Measurements from ENCODE around the gene RELA.

The RELA gene

DNA sequence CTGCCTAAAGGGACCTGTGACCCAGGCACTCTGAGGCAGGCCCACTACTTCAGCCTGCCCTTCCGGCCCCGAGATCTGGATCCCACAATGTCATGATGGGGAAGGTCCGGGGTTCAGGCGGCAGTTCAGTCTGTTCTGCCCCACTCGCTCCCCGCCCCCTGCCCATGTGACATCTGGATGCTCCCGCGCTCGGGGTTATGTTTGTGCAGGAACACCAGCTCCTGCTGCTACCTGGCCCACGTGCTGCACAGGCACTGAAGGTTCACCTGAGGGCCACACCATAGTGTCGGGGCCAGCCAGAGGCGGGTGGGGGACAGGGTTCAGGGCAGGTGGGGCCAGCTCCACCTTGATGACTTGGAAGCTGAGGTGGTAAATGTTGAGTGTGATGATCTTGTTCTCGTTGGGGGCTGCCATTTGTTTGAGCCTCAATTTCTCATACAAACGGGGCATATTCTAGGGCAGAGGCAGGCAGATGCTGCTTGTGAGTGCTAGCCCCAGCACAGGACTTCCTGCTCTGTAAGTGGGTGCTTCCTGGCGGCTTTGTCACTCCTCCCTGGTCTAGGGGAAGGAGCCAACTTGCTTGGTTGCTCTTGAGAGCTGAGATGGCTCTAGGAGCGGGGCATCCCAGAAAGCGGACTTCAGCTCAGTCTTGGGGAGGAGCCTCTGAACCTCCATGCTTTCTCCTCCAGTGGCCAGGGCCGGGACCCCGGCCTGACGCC, 29.2 kb downstream of the RELA start:
- no peak for DNase-seq (ENCODE audit: low read depth)

DNA sequence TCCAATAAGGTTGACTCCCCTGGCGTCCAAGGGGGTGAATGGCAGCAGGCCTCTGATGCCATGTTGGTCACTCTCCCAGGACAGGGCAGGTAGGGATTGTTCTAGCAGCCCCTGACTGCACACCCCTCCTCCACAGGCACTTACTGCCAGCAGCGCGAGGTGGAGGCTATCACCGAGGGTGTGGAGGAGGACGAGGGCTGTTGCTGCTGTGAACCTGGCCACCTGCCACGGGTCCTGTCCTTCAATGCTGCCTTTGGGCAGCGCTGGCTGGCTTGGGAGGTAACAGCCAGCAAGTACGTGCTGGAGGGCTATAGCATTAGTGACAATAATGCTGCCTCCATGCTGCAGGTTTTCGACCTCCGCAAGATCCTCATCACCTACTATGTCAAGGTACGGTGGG, 32.5 kb downstream of the RELA start:
- DNase-seq (ENCODE audit: low read depth): no peak

DNA sequence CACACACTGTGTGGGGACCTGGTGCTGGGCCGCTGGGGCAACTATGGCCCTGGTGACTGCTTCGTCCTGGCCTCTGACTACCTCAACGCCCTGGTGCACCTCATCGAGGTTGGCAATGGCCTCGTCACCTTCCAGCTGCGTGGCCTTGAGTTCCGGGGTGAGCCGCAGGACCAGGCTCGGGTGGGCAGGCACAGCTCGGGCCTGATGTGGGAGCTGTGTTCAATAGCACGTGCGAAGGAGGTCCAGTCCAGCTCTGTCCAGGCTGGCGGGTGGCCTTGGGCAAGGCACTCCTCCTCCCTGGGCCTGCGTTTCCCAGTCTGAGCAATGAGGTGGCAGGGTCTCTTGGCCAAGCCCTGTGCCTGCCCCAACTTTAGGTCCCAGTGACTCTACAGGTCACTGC, 33.1 kb downstream of the RELA start:
- DNase-seq (ENCODE audit: low read depth): no peak

DNA sequence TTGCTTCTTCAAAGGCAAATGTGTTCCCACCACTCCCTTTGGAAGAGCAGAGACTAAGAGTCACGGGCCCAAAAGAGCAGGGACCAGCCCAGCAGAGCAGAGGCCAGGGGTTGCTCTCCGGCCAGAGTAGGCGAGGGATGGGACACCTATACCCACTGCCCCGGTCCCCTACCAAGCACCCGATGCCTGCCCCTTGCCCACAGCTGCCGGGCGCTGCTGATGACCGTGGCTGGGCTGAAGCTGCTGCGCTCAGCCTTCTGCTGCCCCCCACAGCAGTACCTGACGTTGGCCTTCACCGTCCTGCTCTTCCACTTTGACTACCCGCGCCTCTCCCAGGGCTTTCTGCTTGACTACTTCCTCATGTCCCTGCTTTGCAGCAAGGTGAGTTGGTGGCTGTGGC, 35.5 kb downstream of the RELA start:
- no peak for DNase-seq (ENCODE audit: low read depth)

DNA sequence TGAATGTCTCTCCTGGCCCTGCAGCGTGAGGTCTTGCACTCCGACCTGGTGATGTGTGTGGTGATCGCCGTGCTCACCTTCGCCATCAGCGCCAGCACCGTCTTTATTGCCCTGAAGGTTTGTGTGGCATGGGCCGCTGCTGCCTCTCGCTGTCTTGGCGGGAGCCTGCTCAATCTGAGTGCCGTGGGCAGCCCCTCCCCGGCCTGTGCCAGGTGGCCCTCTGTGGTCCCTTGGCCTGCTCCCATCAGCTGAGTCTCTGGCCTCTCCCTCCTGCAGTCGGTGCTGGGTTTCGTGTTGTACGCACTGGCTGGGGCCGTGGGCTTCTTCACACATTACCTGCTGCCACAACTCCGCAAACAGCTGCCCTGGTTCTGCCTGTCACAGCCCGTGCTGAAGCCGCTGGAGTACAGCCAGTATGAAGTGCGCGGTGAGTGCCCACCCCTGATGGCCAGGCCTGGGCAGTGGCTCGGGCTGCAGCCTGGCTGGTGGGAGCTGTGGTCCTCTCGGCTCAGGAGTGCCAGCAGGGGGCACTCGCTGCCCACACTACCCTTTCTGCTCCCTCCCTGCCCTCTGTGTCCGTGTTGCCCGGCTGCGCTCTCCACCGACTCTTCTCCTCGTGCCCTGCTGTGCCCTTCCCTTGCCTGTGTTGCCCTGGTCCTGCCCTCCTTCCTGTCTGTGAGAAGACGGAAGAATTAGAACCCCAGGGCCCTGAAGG, 36.9 kb downstream of the RELA start:
- no peak for DNase-seq (ENCODE audit: low read depth)

DNA sequence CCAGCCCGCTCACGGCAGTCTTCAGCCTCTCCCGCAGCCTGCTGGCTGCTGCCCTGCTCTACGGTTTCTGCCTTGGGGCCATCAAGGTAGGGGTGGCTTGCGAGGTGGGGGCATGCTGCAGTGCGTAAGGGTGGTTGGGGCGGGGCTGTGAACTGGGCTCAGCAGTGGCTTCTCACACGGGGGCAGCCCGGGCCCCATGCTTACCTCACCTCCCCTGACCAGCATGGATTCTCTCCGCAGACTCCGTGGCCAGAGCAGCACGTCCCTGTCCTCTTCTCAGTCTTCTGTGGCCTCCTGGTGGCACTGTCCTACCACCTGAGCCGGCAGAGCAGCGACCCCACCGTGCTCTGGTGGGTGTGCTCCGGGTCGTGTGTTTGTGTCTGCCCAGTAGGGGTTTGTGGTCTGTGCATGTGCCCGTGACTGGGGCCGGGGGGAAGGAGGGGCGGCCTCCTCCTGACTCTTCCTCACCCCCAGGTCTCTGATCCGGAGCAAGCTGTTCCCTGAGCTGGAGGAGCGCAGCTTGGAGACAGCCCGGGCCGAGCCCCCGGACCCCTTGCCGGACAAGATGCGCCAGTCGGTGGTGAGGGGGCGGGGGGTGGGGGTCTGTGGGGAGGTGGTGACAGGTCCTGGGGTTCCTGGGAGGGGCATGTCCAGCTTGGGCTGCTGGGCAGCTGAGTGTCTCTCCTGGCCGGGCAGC, 37.6 kb downstream of the RELA start:
- no peak for DNase-seq (ENCODE audit: low read depth)

DNA sequence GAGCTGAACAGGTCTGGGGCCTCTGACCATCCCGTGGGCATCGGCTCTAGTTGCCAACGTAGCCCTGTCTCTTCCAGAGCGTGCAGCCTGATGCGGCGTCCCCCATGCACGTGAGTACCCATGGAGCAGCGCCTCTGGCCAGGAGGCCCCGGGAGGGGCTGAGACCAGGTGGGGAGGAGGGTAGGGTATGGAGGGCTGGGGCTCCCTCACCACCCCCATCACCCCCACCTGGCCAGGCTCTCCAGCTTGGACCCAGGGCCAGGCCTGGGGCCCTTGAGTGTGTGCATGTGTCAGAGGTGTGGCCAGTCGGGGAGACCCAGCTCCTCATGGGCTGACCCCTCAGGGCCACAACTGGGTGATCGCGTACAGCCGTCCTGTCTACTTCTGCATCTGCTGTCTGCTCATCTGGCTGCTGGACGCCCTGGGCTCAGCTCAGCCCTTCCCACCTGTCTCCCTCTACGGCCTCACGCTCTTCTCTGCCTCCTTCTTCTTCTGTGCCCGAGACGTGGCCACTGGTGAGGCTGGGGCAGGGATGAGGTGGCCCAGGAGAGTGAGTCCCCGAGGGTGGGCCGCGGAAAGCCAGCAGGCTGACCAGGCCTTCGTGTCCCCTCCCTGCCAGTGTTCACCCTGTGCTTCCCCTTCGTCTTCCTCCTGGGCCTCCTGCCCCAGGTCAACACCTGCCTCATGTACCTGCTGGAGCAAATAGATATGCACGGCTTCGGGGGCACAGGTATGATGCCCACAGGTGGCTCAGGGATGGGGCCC, 38.7 kb downstream of the RELA start:
- no peak for DNase-seq (ENCODE audit: low read depth)

DNA sequence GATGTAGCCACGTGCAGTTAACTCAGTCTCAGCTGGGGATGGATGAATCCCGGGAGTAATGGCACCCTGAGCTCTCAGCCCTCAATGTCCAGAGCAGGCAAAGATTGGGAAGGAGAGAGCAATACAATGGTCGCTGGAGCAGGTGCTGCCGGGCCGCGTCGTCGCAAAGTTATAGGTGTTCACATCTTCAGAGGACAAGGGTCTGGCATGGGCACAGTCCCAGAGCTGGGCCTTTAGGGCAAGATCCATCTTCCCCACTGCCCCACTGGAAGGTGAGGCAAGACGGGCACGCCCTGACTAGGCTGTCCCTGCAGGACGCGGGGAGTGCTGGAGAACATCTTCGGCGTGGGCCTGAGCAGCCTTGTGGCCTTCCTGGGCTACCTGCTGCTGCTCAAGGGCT, 39.5 kb downstream of the RELA start:
- no peak for DNase-seq (ENCODE audit: low read depth)

DNA sequence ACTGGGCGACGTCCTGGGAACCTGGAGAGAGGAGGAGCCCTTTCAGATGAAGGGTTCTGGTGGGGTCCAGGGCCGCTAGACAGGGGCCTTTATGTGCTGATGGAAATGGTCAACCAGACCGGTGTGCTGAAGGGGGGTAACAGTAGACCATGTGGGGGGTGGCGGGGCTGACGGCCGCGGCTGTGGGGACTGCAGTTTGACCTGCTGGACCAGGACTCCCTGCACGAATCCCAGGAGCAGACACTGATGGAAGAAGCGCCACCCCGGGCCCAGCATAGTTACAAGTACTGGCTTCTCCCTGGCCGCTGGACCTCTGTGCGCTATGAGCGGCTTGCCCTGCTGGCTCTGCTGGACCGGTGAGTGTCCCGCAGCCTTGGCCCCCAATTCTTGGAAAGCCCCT, 40.7 kb downstream of the RELA start:
- DNase-seq (ENCODE audit: low read depth): no peak

DNA sequence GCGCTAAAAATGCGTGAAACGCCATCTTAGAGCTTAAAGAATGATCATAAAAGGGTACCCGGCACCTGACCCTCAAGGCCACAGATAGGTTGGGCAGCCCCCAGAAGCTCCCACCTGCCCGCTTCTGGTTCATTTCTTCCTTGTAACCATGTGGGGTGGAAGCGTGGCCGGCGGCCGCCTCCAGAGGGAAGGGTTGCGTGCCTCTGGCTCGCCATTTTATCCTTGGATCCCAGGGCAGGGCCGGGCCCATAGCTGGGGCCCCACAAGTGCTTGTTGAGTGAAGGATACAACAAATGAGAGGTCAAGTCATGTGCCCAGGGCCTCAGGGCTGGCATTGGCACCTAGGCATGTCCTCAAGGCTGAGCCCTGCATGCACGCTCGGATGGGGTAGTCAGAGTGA, 41.3 kb downstream of the RELA start:
- DNase-seq (ENCODE audit: low read depth): no peak

DNA sequence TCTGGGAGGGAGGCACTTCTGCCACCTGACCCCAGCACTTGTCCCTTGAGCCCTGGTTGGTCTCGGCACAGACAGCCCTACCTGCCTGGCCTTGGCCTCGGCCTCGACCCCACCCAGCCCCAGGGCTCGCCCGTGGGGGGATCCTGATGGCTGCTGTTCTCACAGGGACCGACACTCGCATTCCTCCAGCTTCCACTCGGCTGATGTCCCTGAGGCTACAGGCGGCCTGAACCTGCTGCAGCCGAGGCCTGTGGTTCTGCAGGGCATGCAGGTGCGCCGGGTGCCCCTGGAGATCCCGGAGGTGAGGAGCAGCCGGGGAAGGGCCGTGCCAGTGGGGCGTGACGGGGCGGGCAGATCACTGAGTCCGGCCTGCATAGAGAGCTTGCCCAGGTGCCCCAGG, 42.0 kb downstream of the RELA start:
- no peak for DNase-seq (ENCODE audit: low read depth)

DNA sequence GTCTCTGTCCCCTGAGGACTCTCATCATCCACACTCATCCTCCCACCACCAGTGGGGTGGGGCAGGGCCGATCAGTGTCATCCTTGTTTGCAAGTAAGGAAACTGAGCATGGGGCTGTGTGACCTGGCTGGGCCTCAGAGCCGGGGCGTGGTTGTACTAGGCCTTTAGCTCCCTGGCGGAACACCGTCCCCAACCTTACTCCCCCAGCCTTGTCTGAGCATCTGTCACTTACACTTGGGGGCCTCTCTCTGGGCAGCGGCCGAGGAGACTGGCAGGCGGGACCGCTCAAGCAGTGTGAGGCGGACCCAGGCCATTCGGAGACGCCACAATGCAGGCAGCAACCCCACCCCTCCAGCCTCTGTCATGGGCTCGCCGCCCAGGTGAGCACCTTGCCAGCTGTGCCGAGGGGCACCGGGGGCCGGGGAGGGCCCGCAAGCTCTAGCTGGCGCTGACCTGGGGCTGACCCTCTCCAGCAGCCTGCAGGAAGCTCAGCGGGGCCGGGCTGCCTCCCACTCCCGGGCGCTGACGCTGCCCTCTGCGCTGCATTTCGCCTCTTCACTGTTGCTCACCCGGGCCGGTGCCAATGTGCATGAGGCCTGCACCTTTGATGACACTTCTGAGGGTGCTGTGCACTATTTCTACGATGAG, 43.3 kb downstream of the RELA start:
- DNase-seq (ENCODE audit: low read depth): no peak

DNA sequence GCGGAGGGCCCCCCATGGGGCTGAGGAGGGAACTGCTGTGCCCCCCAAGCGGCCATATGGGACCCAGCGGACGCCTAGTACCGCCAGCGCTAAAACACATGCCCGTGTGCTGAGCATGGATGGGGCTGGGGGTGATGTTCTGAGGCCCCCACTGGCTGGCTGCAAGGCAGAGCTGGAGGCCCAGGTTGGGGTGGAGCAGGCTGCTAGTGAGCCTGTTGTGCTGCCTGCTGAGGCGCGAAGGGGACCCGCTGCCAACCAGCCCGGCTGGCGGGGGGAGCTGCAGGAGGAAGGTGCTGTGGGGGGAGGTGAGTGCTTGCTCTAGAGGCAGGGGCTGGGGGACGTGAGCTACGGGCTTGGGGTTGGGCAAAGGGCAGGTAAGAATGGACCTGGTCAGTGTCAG, 44.0 kb downstream of the RELA start:
- DNase-seq (ENCODE audit: low read depth): no peak

DNA sequence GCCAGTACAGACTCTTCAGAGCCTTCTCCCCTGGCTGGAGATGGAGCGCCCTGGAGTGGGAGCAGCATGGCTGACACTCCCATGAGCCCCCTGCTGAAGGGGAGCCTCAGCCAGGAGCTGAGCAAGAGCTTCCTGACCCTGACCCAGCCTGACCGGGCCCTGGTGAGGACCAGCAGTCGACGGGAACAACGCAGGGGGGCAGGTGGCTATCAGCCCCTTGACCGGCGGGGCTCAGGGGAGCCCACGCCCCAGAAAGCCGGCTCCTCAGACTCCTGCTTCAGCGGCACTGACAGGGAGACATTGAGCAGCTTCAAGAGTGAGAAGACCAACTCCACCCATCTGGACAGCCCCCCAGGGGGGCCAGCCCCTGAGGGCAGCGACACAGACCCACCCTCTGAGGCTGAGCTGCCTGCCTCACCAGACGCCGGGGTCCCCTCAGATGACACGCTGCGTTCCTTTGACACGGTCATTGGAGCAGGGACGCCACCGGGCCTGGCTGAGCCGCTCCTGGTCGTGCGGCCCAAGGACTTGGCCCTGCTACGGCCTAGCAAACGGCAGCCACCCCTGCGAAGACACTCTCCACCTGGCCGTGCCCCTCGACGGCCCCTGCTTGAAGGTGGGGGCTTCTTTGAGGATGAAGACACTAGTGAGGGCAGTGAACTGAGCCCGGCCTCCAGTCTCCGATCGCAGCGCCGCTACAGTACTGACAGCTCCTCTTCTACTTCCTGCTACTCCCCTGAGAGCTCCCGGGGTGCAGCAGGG, 44.5 kb downstream of the RELA start:
- no peak for DNase-seq (ENCODE audit: low read depth)

DNA sequence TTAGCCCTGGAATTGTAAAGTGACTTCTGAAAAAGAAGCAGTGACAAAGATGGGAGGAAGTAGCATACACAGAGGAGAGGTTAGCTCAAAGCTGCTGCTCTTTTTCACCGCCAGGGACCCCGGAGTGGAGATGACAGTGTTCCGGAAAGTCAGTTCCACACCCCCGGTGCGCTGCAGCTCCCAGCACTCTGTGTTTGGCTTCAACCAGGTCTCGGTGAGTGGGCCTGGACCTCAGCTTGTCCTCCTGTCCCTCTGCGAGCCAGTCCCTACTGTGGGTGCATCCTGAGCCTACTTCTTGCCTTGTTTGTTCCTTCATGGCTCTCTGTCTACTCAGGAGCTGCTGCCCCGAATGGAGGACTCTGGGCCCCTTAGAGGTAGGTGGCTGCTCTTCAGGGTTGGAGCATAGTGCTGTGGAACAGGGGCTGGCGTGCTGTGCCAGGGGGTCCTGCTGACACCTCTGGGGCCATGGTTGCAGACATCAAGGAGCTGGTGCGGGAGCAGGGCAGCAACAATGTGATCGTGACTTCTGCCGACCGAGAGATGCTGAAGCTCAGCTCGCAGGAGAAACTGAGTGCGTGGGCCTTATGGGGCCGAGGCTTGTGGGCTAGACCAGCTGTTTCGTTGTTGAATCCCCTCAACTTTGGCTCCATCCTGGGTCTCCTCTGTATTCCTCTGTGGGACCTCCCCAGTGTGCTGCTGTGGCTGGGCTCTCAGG, 45.4 kb downstream of the RELA start:
- DNase-seq (ENCODE audit: low read depth): no peak

DNA sequence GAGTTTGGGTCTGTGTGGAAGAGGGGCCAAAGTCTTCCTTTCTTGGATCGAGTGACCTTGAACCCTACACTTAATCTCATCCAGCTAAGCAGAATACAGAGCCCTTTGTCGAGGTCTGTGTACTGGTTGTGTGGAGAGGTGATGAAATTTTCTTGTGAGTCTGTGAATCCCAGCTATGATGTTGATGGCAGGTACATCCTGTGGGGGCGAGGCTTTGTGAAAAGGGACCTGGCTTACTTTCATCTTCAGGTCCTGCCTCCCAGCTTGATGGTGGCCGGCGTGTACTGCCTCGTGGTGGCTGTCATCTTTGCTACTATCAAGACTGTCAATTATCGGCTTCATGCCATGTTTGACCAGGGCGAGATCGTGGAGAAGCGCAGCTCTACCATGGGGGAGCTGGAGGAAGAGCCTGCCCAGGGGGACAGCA, 46.1 kb downstream of the RELA start:
- no peak for DNase-seq (ENCODE audit: low read depth)

DNA sequence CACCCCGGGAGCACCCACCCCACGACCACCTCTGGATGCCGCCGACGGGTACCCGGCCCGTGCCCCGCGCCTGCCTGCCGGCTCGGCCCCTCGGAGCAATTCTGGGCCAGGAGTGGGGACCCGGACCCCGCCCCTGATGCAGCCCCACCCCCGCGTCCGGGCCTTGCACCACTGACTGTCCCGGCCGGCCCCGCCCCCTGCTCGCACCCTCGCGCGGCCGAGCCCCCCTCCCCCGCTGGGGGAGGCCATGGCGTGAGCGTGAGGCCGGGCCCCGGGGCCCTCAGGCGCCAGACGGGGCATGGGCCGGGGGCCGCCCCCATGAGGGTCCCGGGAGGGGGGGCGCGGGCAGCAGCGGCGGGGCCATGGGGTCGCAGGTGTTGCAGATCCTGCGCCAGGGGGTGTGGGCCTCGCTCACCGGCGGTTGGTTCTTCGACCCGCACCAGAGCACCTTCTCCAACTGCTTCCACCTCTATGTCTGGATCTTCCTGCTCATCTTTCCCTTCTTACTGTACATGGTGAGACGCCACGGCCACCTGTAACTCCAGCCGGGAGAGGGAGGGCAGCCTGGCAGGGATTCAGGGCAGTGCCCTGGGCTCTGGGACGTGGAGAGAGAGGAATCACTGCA, 46.7 kb downstream of the RELA start:
- DNase-seq (ENCODE audit: low read depth): no peak

DNA sequence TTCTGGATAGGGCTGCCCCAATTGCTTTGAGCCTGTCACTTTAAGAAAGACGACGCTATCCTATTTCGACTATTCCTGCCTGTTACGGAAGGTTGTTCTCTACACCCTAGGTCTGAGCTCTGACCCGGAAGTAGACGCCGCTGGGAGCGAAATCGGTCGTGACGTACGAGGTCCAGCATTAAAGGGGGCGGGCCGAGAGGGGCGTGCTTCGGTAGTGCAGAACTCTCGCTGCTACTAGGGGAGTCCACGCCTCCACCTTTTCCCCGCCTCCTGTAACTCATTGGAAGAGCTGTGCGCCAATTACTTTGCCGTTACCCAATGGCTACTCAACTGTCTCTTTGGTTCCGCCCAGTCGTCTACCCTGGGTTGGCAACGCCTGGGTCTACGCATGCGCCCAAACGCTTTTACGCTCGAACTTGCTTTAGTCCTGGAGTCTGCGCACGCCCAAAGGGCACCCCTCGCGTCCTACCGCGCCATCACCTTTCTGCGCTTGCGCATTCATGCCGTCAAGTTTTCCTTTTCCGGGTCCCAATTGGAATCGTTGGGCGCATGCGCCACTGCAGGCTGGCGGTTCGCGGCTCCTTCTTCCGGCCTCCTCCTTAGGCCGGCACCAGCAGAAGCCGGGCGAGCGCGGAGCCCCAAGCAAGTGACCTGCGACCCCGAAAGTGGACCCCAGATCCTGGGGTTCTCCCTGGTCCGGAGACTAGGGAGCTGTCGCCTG, 47.3 kb downstream of the RELA start, which contains the start of gene PCNX3:
Gene PCNX3, plus strand, starts transcription at position 548 of the 721 bp plus-strand sequence. CDS start 536 bp downstream, outside the sequence.
- peak; percentile 100 for DNase-seq (ENCODE audit: low read depth)
